NOMO-1 (cell line): ENCODE results near the gene RRAGB.
"Not testable (repeated sequence)": the region's sequence is repeated elsewhere in the genome, so short reads cannot be mapped to it uniquely, and the experiment has no call there.

Experiments
- DNase-seq, 2 experiments: peaks; one replicate each; lab custom pipeline; 2025; ENCODE audit not compliant: unreplicated experiment in 2 of 2; lab: John Stamatoyannopoulos, UW

RRAGB gene

GRCh38 chrX:55759478-55759877, 41.9 kb downstream of the RRAGB start:
- DNase-seq: no peak

GRCh38 chrX:55767100-55767499, 49.6 kb downstream of the RRAGB start:
- no peak for DNase-seq

GRCh38 chrX:55774419-55774818, 56.9 kb downstream of the RRAGB start:
- DNase-seq: not testable (repeated sequence)

- DNase-seq: no peak
Measured at GRCh38 chrX:55777596-55777995, 60.0 kb downstream of the RRAGB start.

GRCh38 chrX:55778322-55778721, 60.8 kb downstream of the RRAGB start:
- no peak for DNase-seq

- no peak for DNase-seq
Measured at GRCh38 chrX:55783723-55784122, 66.2 kb downstream of the RRAGB start.

GRCh38 chrX:55787063-55787462, 69.5 kb downstream of the RRAGB start:
- no peak for DNase-seq

GRCh38 chrX:55787727-55788126, 70.2 kb downstream of the RRAGB start:
- no peak for DNase-seq

- no peak for DNase-seq
Measured at GRCh38 chrX:55794405-55794804, 76.9 kb downstream of the RRAGB start.

GRCh38 chrX:55796496-55796895, 78.9 kb downstream of the RRAGB start:
- no peak for DNase-seq

GRCh38 chrX:55801811-55802210, 84.3 kb downstream of the RRAGB start:
- no peak for DNase-seq
